Raji (cell line): Measurements from ENCODE around the gene HMG20A.

ENCODE experiments used
- POLR2A ChIP-seq: IDR thresholded peaks from 2 replicates; pipeline ENCODE4 v1.6.1; 2011; ENCODE audit warnings: low read depth, low read length, control low read depth; ENCODE audit not compliant: insufficient read depth

HMG20A gene

GRCh38 chr15:77495838-77496596 lies 75.3 kb downstream of the HMG20A start:
- no peak for TF ChIP-seq POLR2A

- no peak for TF ChIP-seq POLR2A
Measured at GRCh38 chr15:77496715-77497109, 76.0 kb downstream of the HMG20A start.

- no peak for TF ChIP-seq POLR2A
Measured at GRCh38 chr15:77497110-77497737, 76.5 kb downstream of the HMG20A start.

- no peak for TF ChIP-seq POLR2A
Measured at GRCh38 chr15:77497942-77498361, 77.3 kb downstream of the HMG20A start.

GRCh38 chr15:77499087-77499760 lies 78.5 kb downstream of the HMG20A start:
- TF ChIP-seq POLR2A, result no peak

- TF ChIP-seq POLR2A, result no peak
Measured at GRCh38 chr15:77500989-77501388, 80.3 kb downstream of the HMG20A start.

- TF ChIP-seq POLR2A, result no peak
Measured at GRCh38 chr15:77502379-77503095, 81.8 kb downstream of the HMG20A start.

- no peak for TF ChIP-seq POLR2A
Measured at GRCh38 chr15:77503240-77503639, 82.6 kb downstream of the HMG20A start.

GRCh38 chr15:77503764-77504163 lies 83.1 kb downstream of the HMG20A start:
- TF ChIP-seq POLR2A, result no peak

GRCh38 chr15:77504306-77504705 lies 83.6 kb downstream of the HMG20A start:
- no peak for TF ChIP-seq POLR2A

GRCh38 chr15:77504871-77505270 lies 84.2 kb downstream of the HMG20A start:
- no peak for TF ChIP-seq POLR2A

- no peak for TF ChIP-seq POLR2A
Measured at GRCh38 chr15:77505556-77505955, 84.9 kb downstream of the HMG20A start.

- no peak for TF ChIP-seq POLR2A
Measured at GRCh38 chr15:77506311-77507142, 85.8 kb downstream of the HMG20A start.

- no peak for TF ChIP-seq POLR2A
Measured at GRCh38 chr15:77507143-77507897, 86.6 kb downstream of the HMG20A start.

GRCh38 chr15:77507911-77508310 lies 87.2 kb downstream of the HMG20A start:
- no peak for TF ChIP-seq POLR2A
